HG03045 (cell line): Measurements from ENCODE around the gene NR2C2.

Experiments
- ATAC-seq: cut with Tn5 transposase; IDR thresholded peaks from one replicate; pipeline ENCODE4 v1.9.1; 2021; ENCODE audit warnings: mild to moderate bottlenecking, moderate library complexity; ENCODE audit not compliant: unreplicated experiment

NR2C2 gene

GRCh38 chr3:15015456-15015855 lies 68.1 kb downstream of the NR2C2 start:
- ATAC-seq, result no peak

- ATAC-seq, result no peak
Observed at GRCh38 chr3:15017191-15017590, 69.8 kb downstream of the NR2C2 start.

- ATAC-seq, result no peak
Observed at GRCh38 chr3:15023249-15023648, 75.9 kb downstream of the NR2C2 start.

- no peak for ATAC-seq
Observed at GRCh38 chr3:15023719-15024118, 76.3 kb downstream of the NR2C2 start.

GRCh38 chr3:15029625-15030024 lies 82.2 kb downstream of the NR2C2 start:
- ATAC-seq, result no peak

- ATAC-seq, result no peak
Observed at GRCh38 chr3:15032650-15033049, 85.3 kb downstream of the NR2C2 start.

- ATAC-seq, result no peak
Observed at GRCh38 chr3:15033103-15033502, 85.7 kb downstream of the NR2C2 start.

GRCh38 chr3:15038306-15038705 lies 90.9 kb downstream of the NR2C2 start:
- no peak for ATAC-seq

- no peak for ATAC-seq
Observed at GRCh38 chr3:15040844-15041243, 93.5 kb downstream of the NR2C2 start.

GRCh38 chr3:15041950-15042349 lies 94.6 kb downstream of the NR2C2 start:
- ATAC-seq, result no peak

- no peak for ATAC-seq
Observed at GRCh38 chr3:15042936-15043335, 95.6 kb downstream of the NR2C2 start.

- ATAC-seq, result no peak
Observed at GRCh38 chr3:15043408-15044171, 96.2 kb downstream of the NR2C2 start.

- ATAC-seq, result no peak
Observed at GRCh38 chr3:15044326-15044725, 96.9 kb downstream of the NR2C2 start.

- no peak for ATAC-seq
Observed at GRCh38 chr3:15045667-15046066, 98.3 kb downstream of the NR2C2 start.

- no peak for ATAC-seq
Observed at GRCh38 chr3:15049584-15049983, 102.2 kb downstream of the NR2C2 start.

GRCh38 chr3:15050405-15051092 lies 103.2 kb downstream of the NR2C2 start:
- peak; percentile 58 for ATAC-seq

GRCh38 chr3:15051531-15051930 lies 104.1 kb downstream of the NR2C2 start:
- ATAC-seq, result peak; percentile 57

- no peak for ATAC-seq
Observed at GRCh38 chr3:15052335-15053242, 105.2 kb downstream of the NR2C2 start.

- no peak for ATAC-seq
Observed at GRCh38 chr3:15053541-15053940, 106.2 kb downstream of the NR2C2 start.

GRCh38 chr3:15055019-15055557 lies 107.7 kb downstream of the NR2C2 start:
- ATAC-seq, result peak; percentile 51
